Upper lobe of left lung (tissue), 4 donors: ENCODE measurements around the gene CEACAM5.

Source experiments
- EP300 ChIP-seq, 4 donors: sonication (generic); formaldehyde crosslinking; IDR thresholded peaks; one replicate each; pipeline ENCODE4 v1.5.1; 2017; ENCODE audit warnings: antibody characterized with exemption in 4 of 4, control low read depth in 2 of 4
- POLR2A ChIP-seq, 4 donors: fragments of 450-650 bp; IDR thresholded peaks; one replicate each; pipeline ENCODE4 v1.5.1; 2016 to 2017; ENCODE audit warnings: antibody characterized with exemption in 4 of 4, mild to moderate bottlenecking in 2 of 4
- POLR2AphosphoS5 ChIP-seq, 2 donors: sonication (generic); formaldehyde crosslinking; IDR thresholded peaks; one replicate each; pipeline ENCODE4 v1.5.1; 2017; ENCODE audit warnings: antibody characterized with exemption in 2 of 2
- TF ChIP-seq, protein P1 (sequence below), 6 experiments: fragments of 450-650 bp in 4 of 6; fragments of 200-600 bp in 2 of 6; sonication (generic) in 2 of 6; IDR thresholded peaks; one replicate each; pipeline ENCODE4 v1.5.1; 2016 to 2019; ENCODE audit warnings: antibody characterized with exemption in 6 of 6

DNA sequence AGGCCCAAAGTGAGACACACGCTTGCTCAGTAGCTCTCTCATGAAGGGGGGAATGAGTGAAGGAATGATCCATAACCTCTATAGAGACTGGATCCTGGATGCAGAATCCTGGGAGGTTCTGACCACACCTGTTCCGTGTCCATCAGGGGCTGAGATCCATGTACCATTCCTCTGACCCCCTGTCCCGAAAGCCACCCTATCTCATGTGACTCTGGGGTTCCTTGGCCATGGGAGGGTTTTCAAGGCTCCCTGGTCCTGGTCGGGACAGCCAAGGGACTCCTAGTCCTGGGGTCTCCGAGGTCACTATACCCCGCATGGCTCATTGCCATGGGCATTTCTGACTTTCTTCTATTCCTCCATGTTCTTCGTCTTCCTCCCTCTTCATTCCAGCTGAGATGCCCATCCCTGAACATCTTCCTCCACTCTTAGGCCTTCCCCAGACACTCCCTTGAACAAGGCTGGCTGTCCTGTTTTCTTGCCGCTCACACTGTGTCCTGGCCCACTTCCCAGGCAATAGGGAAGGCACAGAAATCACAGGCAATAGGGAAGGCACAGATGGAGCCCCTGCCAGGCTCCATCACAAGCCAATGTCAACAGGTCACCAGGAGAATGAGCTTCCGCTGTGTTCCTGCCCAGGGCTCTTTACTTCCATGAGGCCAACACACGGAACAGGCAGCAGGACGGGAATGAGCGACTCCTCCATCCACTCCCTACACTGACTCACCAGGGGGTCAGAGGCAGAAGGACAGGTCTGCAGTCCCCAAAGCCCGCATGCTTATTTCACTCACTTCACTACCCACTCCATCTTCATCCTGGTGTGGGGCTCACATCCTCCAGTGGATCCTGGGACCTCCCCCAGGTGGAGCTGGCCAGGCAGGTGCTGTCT is 3.2 kb downstream of the CEACAM5 start:
- TF ChIP-seq, protein P1, sequence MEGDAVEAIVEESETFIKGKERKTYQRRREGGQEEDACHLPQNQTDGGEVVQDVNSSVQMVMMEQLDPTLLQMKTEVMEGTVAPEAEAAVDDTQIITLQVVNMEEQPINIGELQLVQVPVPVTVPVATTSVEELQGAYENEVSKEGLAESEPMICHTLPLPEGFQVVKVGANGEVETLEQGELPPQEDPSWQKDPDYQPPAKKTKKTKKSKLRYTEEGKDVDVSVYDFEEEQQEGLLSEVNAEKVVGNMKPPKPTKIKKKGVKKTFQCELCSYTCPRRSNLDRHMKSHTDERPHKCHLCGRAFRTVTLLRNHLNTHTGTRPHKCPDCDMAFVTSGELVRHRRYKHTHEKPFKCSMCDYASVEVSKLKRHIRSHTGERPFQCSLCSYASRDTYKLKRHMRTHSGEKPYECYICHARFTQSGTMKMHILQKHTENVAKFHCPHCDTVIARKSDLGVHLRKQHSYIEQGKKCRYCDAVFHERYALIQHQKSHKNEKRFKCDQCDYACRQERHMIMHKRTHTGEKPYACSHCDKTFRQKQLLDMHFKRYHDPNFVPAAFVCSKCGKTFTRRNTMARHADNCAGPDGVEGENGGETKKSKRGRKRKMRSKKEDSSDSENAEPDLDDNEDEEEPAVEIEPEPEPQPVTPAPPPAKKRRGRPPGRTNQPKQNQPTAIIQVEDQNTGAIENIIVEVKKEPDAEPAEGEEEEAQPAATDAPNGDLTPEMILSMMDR (IDR thresholded peaks at IDR 0.05), result no peak
- TF ChIP-seq POLR2AphosphoS5 (IDR thresholded peaks at IDR 0.05) (no peak), POLR2A (IDR thresholded peaks at IDR 0.05) (no peak), EP300 (IDR thresholded peaks at IDR 0.05) (no peak)
